DOHH2 (cell line): ENCODE measurements around the gene PHYKPL.

ENCODE experiments used
- H3F3A ChIP-seq: fragments of 200-600 bp; sonication (generic), shearing (Covaris generic); 2 replicates; pipeline ENCODE4 v1.6.0; 2016; ENCODE audit warnings: antibody characterized with exemption, mild to moderate bottlenecking; ENCODE audit not compliant: control insufficient read depth, insufficient read depth
- H3K27ac ChIP-seq: fragments of 200-600 bp; sonication (generic); 2 replicates; pipeline ENCODE4 v1.5.1; 2014; ENCODE audit warnings: low read depth, mild to moderate bottlenecking, low read length, moderate library complexity
- H3K27me3 ChIP-seq: fragments of 200-600 bp; sonication (generic); 2 replicates; pipeline ENCODE4 v1.6.1; 2014; ENCODE audit warnings: mild to moderate bottlenecking, low read length, mixed read lengths; ENCODE audit not compliant: control insufficient read depth
- H3K36me3 ChIP-seq: fragments of 200-600 bp; sonication (generic); 2 replicates; pipeline ENCODE4 v1.6.1; 2014; ENCODE audit warnings: mild to moderate bottlenecking, low read length, moderate library complexity, mixed read lengths; ENCODE audit not compliant: control insufficient read depth
- H3K4me1 ChIP-seq: fragments of 200-600 bp; sonication (generic); 2 replicates; pipeline ENCODE4 v1.6.1; 2014; ENCODE audit warnings: mild to moderate bottlenecking, low read length, mixed read lengths; ENCODE audit not compliant: control insufficient read depth
- H3K4me2 ChIP-seq: fragments of 200-600 bp; sonication (generic); 2 replicates; pipeline ENCODE4 v1.6.0; 2014; ENCODE audit warnings: mild to moderate bottlenecking, low read length, moderate library complexity
- H3K4me3 ChIP-seq: fragments of 200-600 bp; sonication (generic); 2 replicates; pipeline ENCODE4 v1.5.1; 2014; ENCODE audit warnings: mild to moderate bottlenecking, low read length, mixed read lengths
- H3K79me2 ChIP-seq: fragments of 200-600 bp; sonication (generic); 2 replicates; pipeline ENCODE4 v1.6.1; 2014; ENCODE audit warnings: mild to moderate bottlenecking, low read length, mixed read lengths; ENCODE audit not compliant: control insufficient read depth
- H3K9me2 ChIP-seq: fragments of 200-600 bp; sonication (generic); replicated peaks from 2 replicates; pipeline ENCODE4 v1.6.1; 2014; ENCODE audit warnings: mild to moderate bottlenecking, low read length, mixed read lengths; ENCODE audit not compliant: control insufficient read depth
- H3K9me3 ChIP-seq: fragments of 200-600 bp; sonication (generic); 2 replicates; pipeline ENCODE4 v1.6.1; 2014; ENCODE audit warnings: antibody characterized with exemption, low read length, mixed read lengths; ENCODE audit not compliant: control insufficient read depth, insufficient read depth
- H4K20me1 ChIP-seq: fragments of 200-600 bp; sonication (generic); 2 replicates; pipeline ENCODE4 v1.6.0; 2014; ENCODE audit warnings: low read depth, mild to moderate bottlenecking, antibody characterized with exemption, low read length, moderate library complexity; ENCODE audit not compliant: control insufficient read depth, insufficient read depth
- EZH2phosphoT487 ChIP-seq: fragments of 200-600 bp; sonication (generic); IDR thresholded peaks from 2 replicates; pipeline ENCODE4 v1.6.1; 2017; ENCODE audit warnings: borderline replicate concordance, mild to moderate bottlenecking, antibody characterized with exemption, low read length, moderate library complexity, mixed read lengths
- TF ChIP-seq, protein P1 (sequence below): fragments of 200-600 bp; sonication (generic); IDR thresholded peaks from one replicate; pipeline ENCODE4 v1.5.1; 2014; ENCODE audit warnings: antibody characterized with exemption, mild to moderate bottlenecking, low read depth, low read length; ENCODE audit not compliant: poor library complexity, severe bottlenecking

Gene PHYKPL

DNA sequence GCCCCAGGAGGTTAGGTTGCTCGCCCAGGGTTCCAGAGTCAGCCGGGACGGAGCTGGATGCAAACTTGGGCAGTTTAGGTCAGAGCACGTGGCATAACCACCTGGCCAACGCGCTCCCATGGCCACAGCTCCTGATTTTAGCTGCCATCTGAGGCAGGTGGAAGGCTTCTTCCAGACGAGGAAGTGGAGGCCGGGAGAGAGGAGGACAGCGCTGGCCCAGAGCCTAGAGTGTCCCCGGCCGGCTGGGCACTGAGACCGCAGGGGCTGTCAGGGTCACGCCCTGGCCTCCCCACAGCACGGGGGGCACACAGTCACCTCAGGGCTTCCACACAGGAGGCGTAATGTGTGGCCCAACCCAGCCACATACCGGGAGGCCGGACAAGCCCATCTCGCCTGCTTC lies 16.1 kb upstream of the PHYKPL start:
- Histone ChIP-seq H4K20me1 (no peaks in the 10 kb centered on the region), H3F3A (peaks cover 22% of the 10 kb centered on the region), H3K36me3 (no peaks in the 10 kb centered on the region), H3K27ac (peak overlapping the region; percentile 96), H3K79me2 (no peaks in the 10 kb centered on the region), H3K27me3 (no peaks in the 10 kb centered on the region), H3K9me3 (no peaks in the 10 kb centered on the region), H3K4me3 (peak overlapping the region; percentile 62), H3K9me2 (no peaks in the 10 kb centered on the region), H3K4me1 (peaks cover 86% of the 10 kb centered on the region), H3K4me2 (peak overlapping the region; percentile 83)
- no peak for TF ChIP-seq EZH2phosphoT487
- TF ChIP-seq, protein P1, sequence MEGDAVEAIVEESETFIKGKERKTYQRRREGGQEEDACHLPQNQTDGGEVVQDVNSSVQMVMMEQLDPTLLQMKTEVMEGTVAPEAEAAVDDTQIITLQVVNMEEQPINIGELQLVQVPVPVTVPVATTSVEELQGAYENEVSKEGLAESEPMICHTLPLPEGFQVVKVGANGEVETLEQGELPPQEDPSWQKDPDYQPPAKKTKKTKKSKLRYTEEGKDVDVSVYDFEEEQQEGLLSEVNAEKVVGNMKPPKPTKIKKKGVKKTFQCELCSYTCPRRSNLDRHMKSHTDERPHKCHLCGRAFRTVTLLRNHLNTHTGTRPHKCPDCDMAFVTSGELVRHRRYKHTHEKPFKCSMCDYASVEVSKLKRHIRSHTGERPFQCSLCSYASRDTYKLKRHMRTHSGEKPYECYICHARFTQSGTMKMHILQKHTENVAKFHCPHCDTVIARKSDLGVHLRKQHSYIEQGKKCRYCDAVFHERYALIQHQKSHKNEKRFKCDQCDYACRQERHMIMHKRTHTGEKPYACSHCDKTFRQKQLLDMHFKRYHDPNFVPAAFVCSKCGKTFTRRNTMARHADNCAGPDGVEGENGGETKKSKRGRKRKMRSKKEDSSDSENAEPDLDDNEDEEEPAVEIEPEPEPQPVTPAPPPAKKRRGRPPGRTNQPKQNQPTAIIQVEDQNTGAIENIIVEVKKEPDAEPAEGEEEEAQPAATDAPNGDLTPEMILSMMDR, result no peak

DNA sequence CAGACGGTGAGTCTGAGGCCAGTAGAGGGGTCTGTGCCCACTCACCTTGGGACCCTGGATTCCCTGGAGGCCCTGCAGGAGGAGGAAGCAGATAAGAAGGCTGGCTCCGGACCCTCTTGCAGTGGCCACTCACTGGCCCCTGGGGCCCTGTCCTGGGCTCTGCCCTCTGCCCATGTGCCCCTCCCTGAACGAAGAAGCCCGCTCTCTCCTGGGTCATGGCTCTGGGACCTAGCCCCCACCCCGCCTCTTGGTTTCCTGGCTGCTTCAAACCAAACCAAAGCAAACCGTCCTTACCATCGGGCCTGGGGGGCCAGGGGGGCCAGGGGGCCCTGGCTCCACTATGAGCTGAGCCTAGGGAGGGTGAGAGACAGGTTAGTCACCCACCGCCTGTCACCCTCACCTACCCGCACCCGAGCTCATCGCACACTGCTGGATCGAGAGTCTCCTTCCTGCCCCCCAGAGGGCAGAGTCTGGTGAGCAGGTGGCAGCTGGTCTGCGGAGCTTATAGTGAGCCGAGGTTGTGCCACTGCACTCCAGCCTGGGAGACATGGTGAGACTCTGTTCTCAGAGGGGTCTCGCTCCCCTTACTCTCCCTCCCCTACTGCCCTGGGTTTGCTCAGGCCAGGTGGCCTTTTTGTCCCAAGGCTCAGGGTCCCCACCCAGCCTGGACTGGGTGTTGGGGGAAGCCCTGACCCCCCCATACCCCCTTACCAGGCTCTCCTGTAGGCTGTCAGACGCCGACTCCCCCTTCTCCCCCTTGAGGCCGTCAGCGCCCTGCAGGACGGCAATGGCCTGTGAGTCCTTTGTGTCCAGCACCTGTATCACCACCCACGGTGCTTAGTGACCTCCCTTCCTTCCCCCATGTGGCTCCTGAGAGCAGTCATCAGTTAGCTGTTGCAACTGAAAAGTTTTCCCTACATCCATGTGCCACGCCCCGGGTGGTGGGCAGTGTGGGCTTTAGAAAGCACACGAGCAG lies 15.2 kb upstream of the PHYKPL start:
- Histone ChIP-seq H3K79me2 (no peaks in the 10 kb centered on the region), H4K20me1 (no peaks in the 10 kb centered on the region), H3K36me3 (no peaks in the 10 kb centered on the region), H3K27ac (peak overlapping the region; percentile 96), H3K4me2 (peak overlapping the region; percentile 83), H3K9me2 (no peaks in the 10 kb centered on the region), H3K9me3 (no peaks in the 10 kb centered on the region), H3K4me1 (peaks cover 76% of the 10 kb centered on the region), H3K27me3 (no peaks in the 10 kb centered on the region), H3F3A (peaks cover 22% of the 10 kb centered on the region), H3K4me3 (peak overlapping the region; percentile 62)
- TF ChIP-seq EZH2phosphoT487, result no peak
- TF ChIP-seq, protein P1, result peak; percentile 54

DNA sequence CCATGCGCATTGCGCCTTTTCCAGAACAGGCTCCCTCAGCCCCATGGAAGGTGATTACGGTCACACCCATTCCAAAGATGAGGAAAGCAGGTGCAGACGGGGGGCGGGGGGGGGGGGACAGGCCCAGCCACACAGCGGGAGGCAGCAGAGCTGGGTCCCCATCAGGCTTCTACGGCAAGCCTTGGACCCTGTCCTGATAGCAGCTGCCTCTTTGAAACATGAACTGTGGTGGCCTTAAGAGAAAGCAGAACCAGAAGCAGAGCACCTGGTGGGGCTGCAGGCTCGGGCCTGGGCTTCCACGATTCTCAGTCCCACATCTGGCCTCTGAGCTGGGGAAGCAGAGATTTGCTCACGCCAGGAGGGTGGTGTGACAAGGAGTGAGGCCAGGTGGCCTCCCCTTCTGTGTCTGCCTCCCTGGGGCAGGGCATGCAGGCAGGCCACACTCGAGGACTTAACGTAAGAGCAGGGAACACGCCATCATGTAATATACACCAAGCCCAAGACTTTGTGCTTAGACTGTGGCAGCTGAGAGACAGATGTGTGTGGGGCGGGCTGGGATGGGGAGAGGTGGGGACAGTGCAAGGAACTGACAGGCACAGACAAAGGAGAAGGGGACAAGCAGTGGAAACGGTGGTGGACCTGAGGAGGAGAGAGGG lies 14.2 kb upstream of the PHYKPL start:
- Histone ChIP-seq H3K79me2 (no peaks in the 10 kb centered on the region), H3K9me3 (no peaks in the 10 kb centered on the region), H3K27ac (peak overlapping the region; percentile 96), H3K27me3 (no peaks in the 10 kb centered on the region), H3F3A (peaks cover 22% of the 10 kb centered on the region), H3K4me3 (no peak overlapping the region), H3K4me2 (peak overlapping the region; percentile 83), H4K20me1 (no peaks in the 10 kb centered on the region), H3K9me2 (no peaks in the 10 kb centered on the region), H3K4me1 (peaks cover 73% of the 10 kb centered on the region), H3K36me3 (no peaks in the 10 kb centered on the region)
- TF ChIP-seq EZH2phosphoT487, result no peak
- TF ChIP-seq, protein P1, result no peak
